NCI-H2029 treated with DMSO at 0.1 percent for 48 hours (cell line): ENCODE results near the gene TAF11L6.
"Not testable (repeated sequence)": the region's sequence is repeated elsewhere in the genome, so short reads cannot be mapped to it uniquely, and the experiment has no call there.

ENCODE experiments used
- DNase-seq: peaks from one replicate; lab custom pipeline; 2025; lab: John Stamatoyannopoulos, UW

The TAF11L6 gene

GRCh38 chr5:17528369-17528768 lies at the start of gene TAF11L6:
Gene TAF11L6, plus strand, starts transcription at chr5:17528669.
- DNase-seq = not testable (repeated sequence)

- no peak for DNase-seq
Observed at GRCh38 chr5:17481378-17481777, 47.1 kb upstream of the TAF11L6 start.

DNA sequence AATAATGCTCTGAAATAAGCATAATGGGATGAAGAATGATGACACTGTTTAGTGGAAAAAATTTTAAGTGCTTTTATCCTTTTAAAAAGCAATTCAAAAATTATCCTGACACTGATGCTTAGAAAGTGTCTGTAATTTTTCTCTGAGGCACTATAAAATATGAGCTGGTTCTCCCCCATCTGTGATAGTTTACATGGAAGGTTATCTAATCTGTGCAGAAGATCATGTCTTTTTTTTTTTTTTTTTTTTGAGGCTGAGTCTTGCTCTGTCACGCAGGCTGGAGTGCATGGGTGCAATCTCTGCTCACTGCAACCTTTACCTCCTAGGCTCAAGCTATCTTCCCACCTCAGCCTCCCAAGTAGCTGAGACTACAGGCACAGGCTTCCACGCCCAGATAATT lies 45.7 kb upstream of the TAF11L6 start:
- DNase-seq = no peak

GRCh38 chr5:17486464-17487173 lies 41.9 kb upstream of the TAF11L6 start:
- DNase-seq = not testable (repeated sequence)

- no peak for DNase-seq
Observed at GRCh38 chr5:17487174-17487512, 41.3 kb upstream of the TAF11L6 start.

DNA sequence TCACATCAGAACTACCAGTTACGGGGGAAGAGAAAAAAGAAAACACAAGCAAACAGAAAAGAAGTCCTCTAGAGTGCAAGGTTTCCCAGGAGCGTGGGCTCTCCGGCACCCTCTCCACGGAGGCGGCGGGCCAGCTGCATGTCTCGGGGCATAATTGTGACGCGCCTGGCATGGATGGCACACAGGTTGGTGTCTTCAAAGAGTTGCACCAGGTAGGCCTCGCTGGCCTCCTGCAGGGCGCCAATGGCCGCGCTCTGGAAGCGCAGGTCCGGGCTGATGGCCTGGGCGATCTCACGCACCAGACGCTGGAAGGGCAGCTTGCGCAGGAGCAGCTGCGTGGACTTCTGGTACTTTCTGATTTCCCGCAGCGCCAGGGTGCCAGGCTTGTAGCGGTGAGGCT lies 37.2 kb upstream of the TAF11L6 start:
- not testable (repeated sequence) for DNase-seq

DNA sequence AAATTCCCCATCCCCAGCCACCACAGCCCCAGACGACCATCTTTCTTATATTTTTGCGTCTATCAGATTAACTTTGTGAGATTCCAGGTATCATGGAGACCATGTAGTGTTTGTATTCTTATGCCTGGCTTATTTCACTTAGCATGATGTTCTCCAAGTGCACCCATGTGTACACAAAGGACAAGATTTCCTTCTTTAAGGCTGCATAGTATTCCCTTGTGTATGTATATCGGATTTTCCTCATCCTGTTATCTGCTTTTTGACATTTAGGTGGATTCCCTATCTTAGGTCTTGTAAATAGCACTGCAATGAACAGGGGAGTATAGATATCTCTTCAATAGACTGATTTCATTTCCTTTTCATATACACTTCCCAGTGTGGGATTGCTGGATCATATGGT lies 35.7 kb upstream of the TAF11L6 start:
- no peak for DNase-seq

GRCh38 chr5:17497446-17497845 lies 31.0 kb upstream of the TAF11L6 start:
- DNase-seq = no peak

- DNase-seq = not testable (repeated sequence)
Observed at GRCh38 chr5:17497931-17498330, 30.5 kb upstream of the TAF11L6 start, which contains the start of gene TAF11L2. Gene TAF11L2, plus strand, starts transcription at chr5:17498231.

DNA sequence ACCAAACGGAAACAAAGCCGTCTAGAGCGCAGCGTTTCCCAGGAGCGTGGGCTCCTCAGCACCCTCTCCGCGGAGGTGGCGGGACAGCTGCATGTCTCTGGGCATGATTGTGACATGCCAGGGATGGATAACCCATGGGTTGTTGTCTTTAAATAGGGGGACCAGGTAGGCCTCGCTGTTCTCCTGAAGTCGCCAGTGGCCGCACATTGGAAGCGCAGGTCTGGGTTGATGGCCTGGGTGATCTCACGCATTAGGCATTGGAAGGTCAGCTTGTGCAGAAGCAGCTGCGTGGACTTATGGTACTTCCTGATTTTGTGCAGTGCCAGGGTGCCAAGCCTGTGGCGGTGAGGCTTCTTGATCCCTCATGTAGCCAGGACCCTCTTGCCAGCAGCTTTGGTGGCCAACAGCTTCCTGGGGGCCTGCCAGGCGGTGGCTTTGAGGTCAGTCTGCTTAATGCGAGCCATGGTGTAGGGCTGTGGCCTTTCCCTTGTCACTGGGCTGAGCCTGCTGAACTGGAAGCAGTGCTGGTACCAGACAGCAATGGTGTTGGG lies 16.6 kb upstream of the TAF11L6 start:
- DNase-seq = no peak

GRCh38 chr5:17517526-17517925 lies 10.9 kb upstream of the TAF11L6 start:
- not testable (repeated sequence) for DNase-seq

DNA sequence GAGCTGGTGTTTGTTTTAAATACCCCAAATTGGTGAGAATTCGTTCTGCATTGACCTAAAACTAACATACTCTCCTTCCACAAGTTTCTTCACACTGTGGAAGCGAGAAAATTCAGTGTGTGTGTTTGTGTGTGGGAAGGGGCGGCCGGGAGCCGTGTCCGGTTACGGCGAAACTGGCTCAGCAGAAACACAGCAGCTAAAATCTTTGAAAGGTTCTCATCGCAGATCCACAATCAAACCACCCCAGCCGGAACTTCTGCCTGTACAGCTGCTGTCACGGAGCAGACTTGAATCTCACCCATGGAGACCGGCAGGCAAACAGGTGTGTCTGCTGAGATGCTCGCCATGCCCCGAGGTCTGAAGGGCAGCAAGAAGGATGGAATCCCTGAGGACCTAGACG lies 10.4 kb upstream of the TAF11L6 start, which contains the start of gene TAF11L3:
Gene TAF11L3 (plus strand): TSS at position 301 of the 400 bp plus-strand sequence.
- not testable (repeated sequence) for DNase-seq

DNA sequence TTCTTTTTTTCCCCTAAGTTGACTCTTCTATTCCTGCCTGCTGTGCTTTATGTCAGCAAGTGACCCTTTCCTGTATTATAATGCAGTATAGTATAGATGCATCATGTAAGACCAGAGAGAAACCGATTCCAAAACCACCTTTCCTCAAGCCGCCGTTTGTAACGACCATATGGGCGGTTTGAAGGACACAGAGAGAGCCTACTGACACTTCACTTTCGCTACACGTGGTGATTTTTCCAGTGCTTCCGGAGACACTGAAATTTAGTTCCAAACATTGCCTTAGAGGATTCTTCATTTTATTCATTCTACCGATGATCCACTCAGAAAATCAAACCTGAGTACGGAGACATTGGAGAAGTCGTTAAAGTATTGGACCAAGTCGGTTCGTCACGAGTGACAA lies 9.0 kb upstream of the TAF11L6 start:
- DNase-seq = not testable (repeated sequence)

GRCh38 chr5:17521501-17521900 lies 7.0 kb upstream of the TAF11L6 start, which contains the start of gene TAF11L4:
Gene TAF11L4, plus strand, starts transcription at chr5:17521801.
- DNase-seq = not testable (repeated sequence)

DNA sequence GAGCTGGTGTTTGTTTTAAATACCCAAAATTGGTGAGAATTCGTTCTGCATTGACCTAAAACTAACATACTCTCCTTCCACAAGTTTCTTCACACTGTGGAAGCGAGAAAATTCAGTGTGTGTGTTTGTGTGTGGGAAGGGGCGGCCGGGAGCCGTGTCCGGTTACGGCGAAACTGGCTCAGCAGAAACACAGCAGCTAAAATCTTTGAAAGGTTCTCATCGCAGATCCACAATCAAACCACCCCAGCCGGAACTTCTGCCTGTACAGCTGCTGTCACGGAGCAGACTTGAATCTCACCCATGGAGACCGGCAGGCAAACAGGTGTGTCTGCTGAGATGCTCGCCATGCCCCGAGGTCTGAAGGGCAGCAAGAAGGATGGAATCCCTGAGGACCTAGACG lies 3.5 kb upstream of the TAF11L6 start, which contains the start of gene TAF11L5:
Gene TAF11L5 (plus strand): TSS at position 301 of the 400 bp plus-strand sequence.
- DNase-seq = not testable (repeated sequence)

DNA sequence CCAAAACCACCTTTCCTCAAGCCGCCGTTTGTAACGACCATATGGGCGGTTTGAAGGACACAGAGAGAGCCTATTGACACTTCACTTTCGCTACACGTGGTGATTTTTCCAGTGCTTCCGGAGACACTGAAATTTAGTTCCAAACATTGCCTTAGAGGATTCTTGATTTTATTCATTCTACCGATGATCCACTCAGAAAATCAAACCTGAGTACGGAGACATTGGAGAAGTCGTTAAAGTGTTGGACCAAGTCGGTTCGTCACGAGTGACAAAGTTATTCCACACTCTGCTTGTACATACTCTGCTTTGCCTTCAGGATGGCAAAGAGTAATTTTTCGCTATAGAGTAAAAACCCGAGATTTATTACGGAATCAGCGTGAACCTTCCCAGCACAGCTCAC lies 2.0 kb upstream of the TAF11L6 start:
- not testable (repeated sequence) for DNase-seq
